Measurements from ENCODE around the gene CPT2.

DNA sequence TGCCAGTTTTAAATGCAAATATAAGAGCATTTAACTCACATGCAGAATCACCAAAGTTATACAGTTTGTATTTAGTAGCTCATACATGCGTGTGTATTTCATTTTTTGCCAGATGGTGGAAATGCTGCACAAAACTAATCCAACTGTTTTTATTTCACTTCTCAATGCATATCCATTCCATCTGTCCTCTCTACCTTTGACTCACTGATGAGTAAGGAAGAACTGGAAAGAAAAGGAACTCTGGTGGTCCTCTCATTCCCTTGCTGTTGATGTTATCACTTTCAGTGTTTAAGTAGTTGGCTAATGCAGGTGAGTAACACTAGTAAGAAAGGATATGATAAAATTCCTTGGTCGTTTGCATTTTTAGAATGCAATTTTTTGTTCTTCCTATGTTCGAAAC, 48.5 kb upstream of the CPT2 start:
- TF ChIP-seq HOXD13 (CRISPR knock-in tag; IDR thresholded peaks at IDR 0.05; ENCODE audit: borderline replicate concordance) (no peak), ZNF274 (IDR thresholded peaks at IDR 0.05; ENCODE audit: low read length) (no peak), ZNF274 (tag by site-specific recombination; IDR thresholded peaks at IDR 0.05; ENCODE audit: borderline replicate concordance) (no peak), YY1 (tag by site-specific recombination; IDR thresholded peaks at IDR 0.05) (no peak), ZNF629 (tag by site-specific recombination; IDR thresholded peaks at IDR 0.05) (no peak), SALL2 (tag by site-specific recombination; IDR thresholded peaks at IDR 0.05; ENCODE audit: borderline replicate concordance) (no peak)
- TF ChIP-seq, protein P1, sequence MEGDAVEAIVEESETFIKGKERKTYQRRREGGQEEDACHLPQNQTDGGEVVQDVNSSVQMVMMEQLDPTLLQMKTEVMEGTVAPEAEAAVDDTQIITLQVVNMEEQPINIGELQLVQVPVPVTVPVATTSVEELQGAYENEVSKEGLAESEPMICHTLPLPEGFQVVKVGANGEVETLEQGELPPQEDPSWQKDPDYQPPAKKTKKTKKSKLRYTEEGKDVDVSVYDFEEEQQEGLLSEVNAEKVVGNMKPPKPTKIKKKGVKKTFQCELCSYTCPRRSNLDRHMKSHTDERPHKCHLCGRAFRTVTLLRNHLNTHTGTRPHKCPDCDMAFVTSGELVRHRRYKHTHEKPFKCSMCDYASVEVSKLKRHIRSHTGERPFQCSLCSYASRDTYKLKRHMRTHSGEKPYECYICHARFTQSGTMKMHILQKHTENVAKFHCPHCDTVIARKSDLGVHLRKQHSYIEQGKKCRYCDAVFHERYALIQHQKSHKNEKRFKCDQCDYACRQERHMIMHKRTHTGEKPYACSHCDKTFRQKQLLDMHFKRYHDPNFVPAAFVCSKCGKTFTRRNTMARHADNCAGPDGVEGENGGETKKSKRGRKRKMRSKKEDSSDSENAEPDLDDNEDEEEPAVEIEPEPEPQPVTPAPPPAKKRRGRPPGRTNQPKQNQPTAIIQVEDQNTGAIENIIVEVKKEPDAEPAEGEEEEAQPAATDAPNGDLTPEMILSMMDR (tag by site-specific recombination; IDR thresholded peaks at IDR 0.05) = no peak
- TF ChIP-seq, protein P2, sequence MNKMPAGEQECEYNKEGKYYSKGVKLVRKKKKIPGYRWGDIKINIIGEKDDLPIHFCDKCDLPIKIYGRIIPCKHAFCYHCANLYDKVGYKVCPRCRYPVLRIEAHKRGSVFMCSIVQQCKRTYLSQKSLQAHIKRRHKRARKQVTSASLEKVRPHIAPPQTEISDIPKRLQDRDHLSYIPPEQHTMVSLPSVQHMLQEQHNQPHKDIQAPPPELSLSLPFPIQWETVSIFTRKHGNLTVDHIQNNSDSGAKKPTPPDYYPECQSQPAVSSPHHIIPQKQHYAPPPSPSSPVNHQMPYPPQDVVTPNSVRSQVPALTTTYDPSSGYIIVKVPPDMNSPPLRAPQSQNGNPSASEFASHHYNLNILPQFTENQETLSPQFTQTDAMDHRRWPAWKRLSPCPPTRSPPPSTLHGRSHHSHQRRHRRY (tag by site-specific recombination; IDR thresholded peaks at IDR 0.05) = no peak
- TF ChIP-seq, protein P3, sequence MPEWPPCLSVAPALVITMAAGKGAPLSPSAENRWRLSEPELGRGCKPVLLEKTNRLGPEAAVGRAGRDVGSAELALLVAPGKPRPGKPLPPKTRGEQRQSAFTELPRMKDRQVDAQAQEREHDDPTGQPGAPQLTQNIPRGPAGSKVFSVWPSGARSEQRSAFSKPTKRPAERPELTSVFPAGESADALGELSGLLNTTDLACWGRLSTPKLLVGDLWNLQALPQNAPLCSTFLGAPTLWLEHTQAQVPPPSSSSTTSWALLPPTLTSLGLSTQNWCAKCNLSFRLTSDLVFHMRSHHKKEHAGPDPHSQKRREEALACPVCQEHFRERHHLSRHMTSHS (tag by site-specific recombination; IDR thresholded peaks at IDR 0.05) = no peak
- TF ChIP-seq, protein P4, sequence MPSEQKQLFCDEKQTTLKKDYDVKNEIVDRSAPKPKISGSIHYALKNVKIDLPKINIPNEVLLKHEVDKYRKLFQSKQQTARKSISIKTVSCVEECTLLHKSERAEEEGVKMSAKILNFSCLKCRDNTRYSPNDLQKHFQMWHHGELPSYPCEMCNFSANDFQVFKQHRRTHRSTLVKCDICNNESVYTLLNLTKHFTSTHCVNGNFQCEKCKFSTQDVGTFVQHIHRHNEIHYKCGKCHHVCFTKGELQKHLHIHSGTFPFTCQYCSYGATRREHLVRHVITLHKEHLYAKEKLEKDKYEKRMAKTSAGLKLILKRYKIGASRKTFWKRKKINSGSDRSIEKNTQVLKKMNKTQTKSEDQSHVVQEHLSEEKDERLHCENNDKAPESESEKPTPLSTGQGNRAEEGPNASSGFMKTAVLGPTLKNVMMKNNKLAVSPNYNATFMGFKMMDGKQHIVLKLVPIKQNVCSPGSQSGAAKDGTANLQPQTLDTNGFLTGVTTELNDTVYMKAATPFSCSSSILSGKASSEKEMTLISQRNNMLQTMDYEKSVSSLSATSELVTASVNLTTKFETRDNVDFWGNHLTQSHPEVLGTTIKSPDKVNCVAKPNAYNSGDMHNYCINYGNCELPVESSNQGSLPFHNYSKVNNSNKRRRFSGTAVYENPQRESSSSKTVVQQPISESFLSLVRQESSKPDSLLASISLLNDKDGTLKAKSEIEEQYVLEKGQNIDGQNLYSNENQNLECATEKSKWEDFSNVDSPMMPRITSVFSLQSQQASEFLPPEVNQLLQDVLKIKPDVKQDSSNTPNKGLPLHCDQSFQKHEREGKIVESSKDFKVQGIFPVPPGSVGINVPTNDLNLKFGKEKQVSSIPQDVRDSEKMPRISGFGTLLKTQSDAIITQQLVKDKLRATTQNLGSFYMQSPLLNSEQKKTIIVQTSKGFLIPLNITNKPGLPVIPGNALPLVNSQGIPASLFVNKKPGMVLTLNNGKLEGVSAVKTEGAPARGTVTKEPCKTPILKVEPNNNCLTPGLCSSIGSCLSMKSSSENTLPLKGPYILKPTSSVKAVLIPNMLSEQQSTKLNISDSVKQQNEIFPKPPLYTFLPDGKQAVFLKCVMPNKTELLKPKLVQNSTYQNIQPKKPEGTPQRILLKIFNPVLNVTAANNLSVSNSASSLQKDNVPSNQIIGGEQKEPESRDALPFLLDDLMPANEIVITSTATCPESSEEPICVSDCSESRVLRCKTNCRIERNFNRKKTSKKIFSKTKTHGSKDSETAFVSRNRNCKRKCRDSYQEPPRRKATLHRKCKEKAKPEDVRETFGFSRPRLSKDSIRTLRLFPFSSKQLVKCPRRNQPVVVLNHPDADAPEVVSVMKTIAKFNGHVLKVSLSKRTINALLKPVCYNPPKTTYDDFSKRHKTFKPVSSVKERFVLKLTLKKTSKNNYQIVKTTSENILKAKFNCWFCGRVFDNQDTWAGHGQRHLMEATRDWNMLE (tag by site-specific recombination; conservative IDR thresholded peaks at IDR 0.05; ENCODE audit: low read depth) = no peak
